ENCODE measurements around the gene EDA2R.

EDA2R gene

DNA sequence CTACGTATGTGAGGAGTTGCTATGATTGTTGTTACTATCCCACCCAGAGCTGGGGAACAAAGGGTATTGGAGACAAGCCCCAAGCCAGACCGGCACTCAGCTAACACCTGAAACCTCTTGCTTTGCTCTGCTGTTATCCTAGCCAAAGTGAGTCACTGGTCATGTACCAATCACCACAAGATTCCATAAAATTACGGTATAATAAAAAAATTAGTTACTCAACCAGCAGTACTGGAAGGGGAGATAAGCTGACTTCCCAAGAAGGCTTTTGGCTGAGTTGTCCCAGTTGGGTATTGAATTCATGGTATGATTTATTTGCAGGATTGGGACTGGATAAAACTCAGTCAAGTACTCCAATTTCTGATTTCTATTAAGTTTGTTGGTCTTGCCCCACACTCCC lies 5.3 kb downstream of the EDA2R start:
- no peaks in the 10 kb centered on the region for H3K4me1 ChIP-seq (ENCODE audit: low read depth, poor library complexity, severe bottlenecking)
- H2AFZ ChIP-seq (ENCODE audit: low read depth) = no peak overlapping the region
- no peaks in the 10 kb centered on the region for H3K79me2 ChIP-seq (ENCODE audit: insufficient read depth, low read depth)
- H4K20me1 ChIP-seq (ENCODE audit: insufficient read depth) = no peaks in the 10 kb centered on the region
- H3K36me3 ChIP-seq (ENCODE audit: insufficient read depth) = no peaks in the 10 kb centered on the region
- TF ChIP-seq, protein P1, sequence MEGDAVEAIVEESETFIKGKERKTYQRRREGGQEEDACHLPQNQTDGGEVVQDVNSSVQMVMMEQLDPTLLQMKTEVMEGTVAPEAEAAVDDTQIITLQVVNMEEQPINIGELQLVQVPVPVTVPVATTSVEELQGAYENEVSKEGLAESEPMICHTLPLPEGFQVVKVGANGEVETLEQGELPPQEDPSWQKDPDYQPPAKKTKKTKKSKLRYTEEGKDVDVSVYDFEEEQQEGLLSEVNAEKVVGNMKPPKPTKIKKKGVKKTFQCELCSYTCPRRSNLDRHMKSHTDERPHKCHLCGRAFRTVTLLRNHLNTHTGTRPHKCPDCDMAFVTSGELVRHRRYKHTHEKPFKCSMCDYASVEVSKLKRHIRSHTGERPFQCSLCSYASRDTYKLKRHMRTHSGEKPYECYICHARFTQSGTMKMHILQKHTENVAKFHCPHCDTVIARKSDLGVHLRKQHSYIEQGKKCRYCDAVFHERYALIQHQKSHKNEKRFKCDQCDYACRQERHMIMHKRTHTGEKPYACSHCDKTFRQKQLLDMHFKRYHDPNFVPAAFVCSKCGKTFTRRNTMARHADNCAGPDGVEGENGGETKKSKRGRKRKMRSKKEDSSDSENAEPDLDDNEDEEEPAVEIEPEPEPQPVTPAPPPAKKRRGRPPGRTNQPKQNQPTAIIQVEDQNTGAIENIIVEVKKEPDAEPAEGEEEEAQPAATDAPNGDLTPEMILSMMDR (conservative IDR thresholded peaks at IDR 0.05; ENCODE audit: low read depth, low read length) = no peak
- no peak overlapping the region for H3K27ac ChIP-seq
- H3K4me3 ChIP-seq (IDR thresholded peaks at IDR 0.05; ENCODE audit: insufficient read depth, low read depth, low read length) = no peak overlapping the region
- H3K9ac ChIP-seq = no peak overlapping the region
- H3K4me2 ChIP-seq = no peak overlapping the region
- H3K27me3 ChIP-seq (ENCODE audit: insufficient read depth, low read depth) = no peaks in the 10 kb centered on the region

DNA sequence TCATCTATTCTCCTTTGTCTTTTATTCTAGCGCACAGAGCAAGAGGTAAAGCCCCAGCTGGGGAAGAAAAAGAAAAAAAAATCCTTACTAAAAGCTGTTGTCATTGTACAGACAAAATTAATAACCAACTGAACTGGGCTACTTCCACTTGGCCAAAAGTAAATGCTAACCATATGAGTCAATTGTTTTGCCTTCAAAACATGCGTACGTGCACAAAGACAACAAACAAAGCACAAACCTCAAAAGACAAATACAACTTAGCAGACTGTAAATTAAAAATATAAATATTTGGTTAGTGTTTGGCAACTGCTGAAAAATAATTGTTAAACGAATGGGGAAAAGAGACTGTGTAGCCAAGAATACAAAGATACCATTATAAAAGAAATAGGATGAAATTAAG lies 5.9 kb downstream of the EDA2R start:
- no peaks in the 10 kb centered on the region for H3K36me3 ChIP-seq (ENCODE audit: insufficient read depth)
- no peaks in the 10 kb centered on the region for H3K79me2 ChIP-seq (ENCODE audit: insufficient read depth, low read depth)
- H2AFZ ChIP-seq (ENCODE audit: low read depth) = no peak overlapping the region
- H3K27ac ChIP-seq = no peak overlapping the region
- H3K4me2 ChIP-seq = no peak overlapping the region
- no peak overlapping the region for H3K4me3 ChIP-seq (IDR thresholded peaks at IDR 0.05; ENCODE audit: insufficient read depth, low read depth, low read length)
- H3K9ac ChIP-seq = no peak overlapping the region
- TF ChIP-seq, protein P1 (conservative IDR thresholded peaks at IDR 0.05; ENCODE audit: low read depth, low read length) = no peak
- no peaks in the 10 kb centered on the region for H3K27me3 ChIP-seq (ENCODE audit: insufficient read depth, low read depth)
- no peaks in the 10 kb centered on the region for H4K20me1 ChIP-seq (ENCODE audit: insufficient read depth)
- H3K4me1 ChIP-seq (ENCODE audit: low read depth, poor library complexity, severe bottlenecking) = no peaks in the 10 kb centered on the region

DNA sequence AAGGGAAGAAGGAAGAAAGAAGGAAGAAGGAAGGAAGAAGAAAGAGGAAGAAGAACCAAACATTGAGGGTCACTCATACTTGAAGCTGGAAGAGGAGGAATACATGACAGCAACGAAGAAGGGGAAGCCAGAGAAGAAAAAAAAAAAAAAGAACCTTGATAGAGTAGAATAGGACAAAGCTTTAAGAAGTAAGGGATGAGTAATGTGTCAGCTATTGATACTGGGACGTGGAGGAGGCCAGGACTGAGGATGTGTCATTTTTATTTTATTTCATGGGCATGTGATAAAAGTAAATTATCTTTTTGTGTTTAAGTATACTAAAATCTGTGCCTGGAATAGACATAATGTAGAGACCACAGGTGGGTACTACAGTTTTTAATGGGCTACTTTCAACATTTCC lies 6.4 kb downstream of the EDA2R start:
- H3K79me2 ChIP-seq (ENCODE audit: insufficient read depth, low read depth) = no peaks in the 10 kb centered on the region
- no peaks in the 10 kb centered on the region for H3K27me3 ChIP-seq (ENCODE audit: insufficient read depth, low read depth)
- TF ChIP-seq, protein P1 (conservative IDR thresholded peaks at IDR 0.05; ENCODE audit: low read depth, low read length) = no peak
- no peak overlapping the region for H2AFZ ChIP-seq (ENCODE audit: low read depth)
- H3K9ac ChIP-seq = no peak overlapping the region
- no peak overlapping the region for H3K27ac ChIP-seq
- H3K36me3 ChIP-seq (ENCODE audit: insufficient read depth) = no peaks in the 10 kb centered on the region
- H4K20me1 ChIP-seq (ENCODE audit: insufficient read depth) = no peaks in the 10 kb centered on the region
- H3K4me2 ChIP-seq = no peak overlapping the region
- no peaks in the 10 kb centered on the region for H3K4me1 ChIP-seq (ENCODE audit: low read depth, poor library complexity, severe bottlenecking)
- H3K4me3 ChIP-seq (IDR thresholded peaks at IDR 0.05; ENCODE audit: insufficient read depth, low read depth, low read length) = no peak overlapping the region

DNA sequence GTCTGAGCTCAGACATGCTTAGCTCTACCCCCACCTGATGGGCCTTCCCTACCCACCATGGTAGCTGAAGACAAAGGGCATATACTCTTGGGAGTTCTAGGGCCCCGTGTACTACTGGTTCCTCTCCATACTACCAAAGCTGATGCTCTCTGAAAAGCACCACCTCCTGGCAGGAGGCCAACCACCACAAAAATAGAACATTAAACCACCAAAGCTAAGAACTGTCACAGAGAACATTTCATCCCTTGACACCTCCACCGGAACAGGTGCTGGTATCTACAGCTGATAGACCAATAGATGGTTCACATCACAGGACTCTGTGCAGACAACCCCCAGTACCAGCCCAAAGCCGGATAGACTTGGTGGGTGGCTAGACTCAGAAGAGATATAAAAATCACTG lies 13.4 kb downstream of the EDA2R start:
- H3K9ac ChIP-seq = peak overlapping the region; percentile 18; the same call in 1 of the 2 replicates
- no peak overlapping the region for H3K4me3 ChIP-seq (IDR thresholded peaks at IDR 0.05; ENCODE audit: insufficient read depth, low read depth, low read length)
- peak overlapping the region; percentile 38; the same call in 1 of the 2 replicates for H3K27ac ChIP-seq
- H3K4me1 ChIP-seq (ENCODE audit: low read depth, poor library complexity, severe bottlenecking) = peaks cover 18% of the 10 kb centered on the region
- peak overlapping the region; percentile 42 for H3K4me2 ChIP-seq
- H3K79me2 ChIP-seq (ENCODE audit: insufficient read depth, low read depth) = no peaks in the 10 kb centered on the region
- TF ChIP-seq, protein P1 (conservative IDR thresholded peaks at IDR 0.05; ENCODE audit: low read depth, low read length) = no peak
- H3K27me3 ChIP-seq (ENCODE audit: insufficient read depth, low read depth) = no peaks in the 10 kb centered on the region
- peak overlapping the region; percentile 10; the same call in 1 of the 2 replicates for H2AFZ ChIP-seq (ENCODE audit: low read depth)
- H3K36me3 ChIP-seq (ENCODE audit: insufficient read depth) = no peaks in the 10 kb centered on the region
- no peaks in the 10 kb centered on the region for H4K20me1 ChIP-seq (ENCODE audit: insufficient read depth)

Data from KMS-11 (cell line).